OCI-LY7 (cell line): ENCODE results near the gene FAM216A. TPM values are rescaled to one million over a fixed set of nuclear protein-coding genes. Genes with fewer than 3 reads are reported as not detected.
A peak's percentile ranks its signal among the peaks of the same experiment; 100 is the strongest.
"Not testable (repeated sequence)": the region's sequence is repeated elsewhere in the genome, so short reads cannot be mapped to it uniquely, and the experiment has no call there.

Experiments
- Bru-seq: library from RNA; stranded (reverse); fragments of 400-500 nt; gene quantifications from one replicate; lab custom pipeline; 2021; lab: Mats Ljungman, UMichigan
- BruChase-seq, 2 experiments: library from RNA; stranded (reverse); fragments of 400-500 nt; gene quantifications; one replicate each; lab custom pipeline; 2021; lab: Mats Ljungman, UMichigan
- BruUV-seq: library from RNA; stranded (reverse); fragments of 400-500 nt; replicated peaks from 2 replicates; lab custom pipeline; 2021; lab: Mats Ljungman, UMichigan
- CTCF ChIA-PET: fragments of 300-600 bp; sonication (Branson Sonifier 250); formaldehyde crosslinking; loops from one replicate; lab custom pipeline; 2022; ENCODE audit warnings: antibody characterized with exemption; ENCODE audit not compliant: unreplicated experiment; lab: Charles Lee
- POLR2A ChIA-PET: fragments of 300-600 bp; sonication (Branson Sonifier 250); formaldehyde crosslinking; loops from one replicate; lab custom pipeline; 2022; ENCODE audit warnings: antibody characterized with exemption; lab: Charles Lee
- DNase-seq: peaks from one replicate; pipeline ENCODE4 v3.0.0-alpha.2; 2015; ENCODE audit warnings: low spot score
- H2AFZ ChIP-seq: fragments of 200-600 bp; sonication (generic), shearing (Covaris generic); 2 replicates; pipeline ENCODE4 v1.6.1; 2014; ENCODE audit warnings: mild to moderate bottlenecking, antibody characterized with exemption, low read length, moderate library complexity
- H3K27ac ChIP-seq: fragments of 200-600 bp; sonication (generic); 2 replicates; pipeline ENCODE4 v1.5.1; 2014; ENCODE audit warnings: mixed run types, low read depth, mild to moderate bottlenecking, moderate library complexity, low read length, inconsistent platforms; ENCODE audit not compliant: poor library complexity, severe bottlenecking
- H3K36me3 ChIP-seq: fragments of 200-600 bp; sonication (generic); 2 replicates; pipeline ENCODE4 v1.6.1; 2014; ENCODE audit warnings: mild to moderate bottlenecking, antibody characterized with exemption, low read length, moderate library complexity, mixed read lengths; ENCODE audit not compliant: insufficient read depth
- H3K4me1 ChIP-seq: fragments of 200-600 bp; sonication (generic); 2 replicates; pipeline ENCODE4 v1.5.1; 2014; ENCODE audit warnings: mild to moderate bottlenecking, low read length; ENCODE audit not compliant: insufficient read depth, poor library complexity, severe bottlenecking
- H3K4me2 ChIP-seq: fragments of 200-600 bp; sonication (generic); 2 replicates; pipeline ENCODE4 v1.6.1; 2014; ENCODE audit warnings: mild to moderate bottlenecking, low read length
- H3K4me3 ChIP-seq: fragments of 200-600 bp; sonication (generic); 2 replicates; pipeline ENCODE4 v1.5.1; 2014; ENCODE audit warnings: mild to moderate bottlenecking, low read depth, low read length; ENCODE audit not compliant: poor library complexity, severe bottlenecking
- H3K79me2 ChIP-seq: fragments of 200-600 bp; sonication (generic); 2 replicates; pipeline ENCODE4 v1.6.1; 2016; ENCODE audit warnings: low read depth, mild to moderate bottlenecking, low read length, moderate library complexity, mixed read lengths; ENCODE audit not compliant: insufficient read depth
- H3K9me2 ChIP-seq: fragments of 200-600 bp; sonication (generic); 2 replicates; pipeline ENCODE4 v1.6.1; 2016; ENCODE audit warnings: mild to moderate bottlenecking, low read length, mixed read lengths; ENCODE audit not compliant: insufficient read depth
- H3K9me3 ChIP-seq: fragments of 200-600 bp; sonication (generic); 2 replicates; pipeline ENCODE4 v1.6.1; 2014; ENCODE audit warnings: mild to moderate bottlenecking, mixed run types, low read length, mixed read lengths
- H4K20me1 ChIP-seq: fragments of 200-600 bp; sonication (generic); 2 replicates; pipeline ENCODE4 v1.6.1; 2014; ENCODE audit warnings: mild to moderate bottlenecking, antibody characterized with exemption, low read length, moderate library complexity, mixed read lengths; ENCODE audit not compliant: insufficient read depth
- EZH2phosphoT487 ChIP-seq: fragments of 200-600 bp; sonication (generic); IDR thresholded peaks from 2 replicates; pipeline ENCODE4 v1.6.1; 2018; ENCODE audit warnings: low read depth, borderline replicate concordance, mild to moderate bottlenecking, mixed run types, antibody characterized with exemption, low read length, moderate library complexity, mixed read lengths
- intact Hi-C: fragments of 100-400 bp; cut with micrococcal nuclease; formaldehyde crosslinking; loops from one replicate; pipeline ENCODE4 v1.10.0; 2022; ENCODE audit not compliant: unreplicated experiment
- long read RNA-seq: library from polyadenylated mRNA; stranded (forward); transcript quantifications from one replicate; pipeline ENCODE4 v2.0.0, GENCODE V29; 2022
- total RNA-seq, 2 experiments: library from RNA; depleted of rRNA in 1 of 2; stranded (reverse); fragments of >200 nt in 1 of 2; shearing (Covaris generic) in 1 of 2; gene quantifications; 2 replicates each; pipeline ENCODE4 v1.2.3, GENCODE V29; 2014 to 2022
- TF ChIP-seq, protein P1 (sequence below): fragments of 200-600 bp; sonication (generic); conservative IDR thresholded peaks from 2 replicates; pipeline ENCODE4 v1.5.1; 2014; ENCODE audit warnings: mild to moderate bottlenecking, antibody characterized with exemption, low read length, moderate library complexity, mixed read lengths

FAM216A gene, protein sequence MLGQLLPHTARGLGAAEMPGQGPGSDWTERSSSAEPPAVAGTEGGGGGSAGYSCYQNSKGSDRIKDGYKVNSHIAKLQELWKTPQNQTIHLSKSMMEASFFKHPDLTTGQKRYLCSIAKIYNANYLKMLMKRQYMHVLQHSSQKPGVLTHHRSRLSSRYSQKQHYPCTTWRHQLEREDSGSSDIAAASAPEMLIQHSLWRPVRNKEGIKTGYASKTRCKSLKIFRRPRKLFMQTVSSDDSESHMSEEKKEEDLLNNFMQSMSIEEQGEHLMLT
- total RNA-seq (2014; rRNA removed; shearing (Covaris generic)) (62.5 and 64.6 TPM in 2 replicates), total RNA-seq (2022) (58.3 and 62.4 TPM in 2 replicates), Bru-seq, nascent RNA (percentile 76 among the genes with signal in this experiment), BruChase-seq, experiment 1, labeled RNA remaining after a 6-hour chase (percentile 75 among the genes with signal in this experiment), BruChase-seq, experiment 2, labeled RNA remaining after a 2-hour chase (percentile 73 among the genes with signal in this experiment)
- long read RNA-seq, transcript FAM216A-201 (7 exons, 1,582 nt): major isoform, 60 of 93 reads
- long read RNA-seq, partial matches to known transcripts: 2 of 93 reads
- long read RNA-seq, other reads (novel, unspliced or antisense): 30 of 93 reads

- ChIA-PET CTCF (interaction anchor here (0.6 to 1.7 kb wide), 6 partner anchors 11 to 133 kb away, joined by 3 to 14 read pairs (median 4); partner anchors contain the start of gene ARPC3), POLR2A (interaction anchor here (0.6 to 5.3 kb wide), 15 partner anchors 9 to 1293 kb away, joined by 3 to 28 read pairs (median 3); partner anchors contain the start of genes ARPC3 and TCTN1)
- Histone ChIP-seq H3K4me2 (peak within 1 kb of the TSS; percentile 86), H3K9me2 (no peaks in the 10 kb centered on the region), H4K20me1 (no peaks in the 10 kb centered on the region), H3K9me3 (no peaks in the 10 kb centered on the region), H3K36me3 (peaks cover 45% of the 10 kb centered on the region), H3K4me1 (peaks cover 30% of the 10 kb centered on the region), H3K4me3 (peak within 1 kb of the TSS; percentile 95), H3K79me2 (peaks cover 61% of the 10 kb centered on the region), H2AFZ (peak within 1 kb of the TSS; percentile 79), H3K27ac (peak within 1 kb of the TSS; percentile 82)
- BruUV-seq: TSS peak; percentile 67
- peak; percentile 99 for DNase-seq
- intact Hi-C loops: loop anchor here (1.0 kb wide), 3 partner anchors 18 to 132 kb away; partner anchors contain the start of genes ARPC3, RAD9B and VPS29
- TF ChIP-seq EZH2phosphoT487: no peak
- TF ChIP-seq, protein P1, sequence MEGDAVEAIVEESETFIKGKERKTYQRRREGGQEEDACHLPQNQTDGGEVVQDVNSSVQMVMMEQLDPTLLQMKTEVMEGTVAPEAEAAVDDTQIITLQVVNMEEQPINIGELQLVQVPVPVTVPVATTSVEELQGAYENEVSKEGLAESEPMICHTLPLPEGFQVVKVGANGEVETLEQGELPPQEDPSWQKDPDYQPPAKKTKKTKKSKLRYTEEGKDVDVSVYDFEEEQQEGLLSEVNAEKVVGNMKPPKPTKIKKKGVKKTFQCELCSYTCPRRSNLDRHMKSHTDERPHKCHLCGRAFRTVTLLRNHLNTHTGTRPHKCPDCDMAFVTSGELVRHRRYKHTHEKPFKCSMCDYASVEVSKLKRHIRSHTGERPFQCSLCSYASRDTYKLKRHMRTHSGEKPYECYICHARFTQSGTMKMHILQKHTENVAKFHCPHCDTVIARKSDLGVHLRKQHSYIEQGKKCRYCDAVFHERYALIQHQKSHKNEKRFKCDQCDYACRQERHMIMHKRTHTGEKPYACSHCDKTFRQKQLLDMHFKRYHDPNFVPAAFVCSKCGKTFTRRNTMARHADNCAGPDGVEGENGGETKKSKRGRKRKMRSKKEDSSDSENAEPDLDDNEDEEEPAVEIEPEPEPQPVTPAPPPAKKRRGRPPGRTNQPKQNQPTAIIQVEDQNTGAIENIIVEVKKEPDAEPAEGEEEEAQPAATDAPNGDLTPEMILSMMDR: no peak
These were observed at the start of gene FAM216A, which contains the start of gene GPN3 for GRCh38 chr12:110468214-110469048. TSS of gene FAM216A (plus strand) at chr12:110468845. CDS start at chr12:110468876, 31 bp downstream. TSS of gene GPN3 (minus strand) at chr12:110468257. CDS start at chr12:110468203, 54 bp downstream.

DNA sequence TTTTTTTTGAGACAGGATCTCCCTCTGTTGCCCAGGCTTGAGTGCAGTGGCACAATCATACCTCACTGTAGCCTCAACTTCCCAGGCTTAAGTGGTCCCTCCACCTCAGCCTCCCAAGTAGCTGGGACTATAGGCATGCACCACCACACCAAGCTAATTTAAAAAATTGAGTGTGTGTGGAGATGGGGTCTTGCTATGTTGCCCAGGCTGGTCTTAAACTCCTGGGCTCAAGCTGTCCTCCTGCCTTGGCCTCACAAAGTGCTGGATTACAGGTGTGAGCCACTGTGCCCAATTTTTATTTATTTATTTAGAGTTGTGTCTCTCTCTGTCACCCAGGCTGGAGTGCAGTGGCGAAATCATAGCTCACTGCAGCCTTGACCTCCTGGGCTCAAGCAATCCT is 48.0 kb upstream of the FAM216A start:
- H3K36me3 ChIP-seq, DNase-seq, BruUV-seq, H3K4me3 ChIP-seq, H3K4me2 ChIP-seq, intact Hi-C loops, H3K9me2 ChIP-seq, H3K79me2 ChIP-seq, H4K20me1 ChIP-seq, H3K9me3 ChIP-seq, H3K27ac ChIP-seq: not testable (repeated sequence)
- Histone ChIP-seq H2AFZ (peak overlapping the region; percentile 62; the same call in 1 of the 2 replicates), H3K4me1 (peaks cover 28% of the 10 kb centered on the region)
- CTCF ChIA-PET: interaction anchor here (0.6 kb wide), 1 partner anchor 50 kb away, joined by 3 read pairs; no protein-coding TSS in a partner anchor
- POLR2A ChIA-PET: interaction anchor here (0.6 to 1.2 kb wide), 4 partner anchors 10 to 405 kb away, joined by 3 to 5 read pairs (median 4); no protein-coding TSS in a partner anchor
